NAMALWA (cell line): ENCODE measurements around the gene RAB11FIP3.

Source experiments
- DNase-seq: peaks from one replicate; pipeline ENCODE4 v3.0.0-alpha.2; 2015; ENCODE audit warnings: low spot score

RAB11FIP3 gene

DNA sequence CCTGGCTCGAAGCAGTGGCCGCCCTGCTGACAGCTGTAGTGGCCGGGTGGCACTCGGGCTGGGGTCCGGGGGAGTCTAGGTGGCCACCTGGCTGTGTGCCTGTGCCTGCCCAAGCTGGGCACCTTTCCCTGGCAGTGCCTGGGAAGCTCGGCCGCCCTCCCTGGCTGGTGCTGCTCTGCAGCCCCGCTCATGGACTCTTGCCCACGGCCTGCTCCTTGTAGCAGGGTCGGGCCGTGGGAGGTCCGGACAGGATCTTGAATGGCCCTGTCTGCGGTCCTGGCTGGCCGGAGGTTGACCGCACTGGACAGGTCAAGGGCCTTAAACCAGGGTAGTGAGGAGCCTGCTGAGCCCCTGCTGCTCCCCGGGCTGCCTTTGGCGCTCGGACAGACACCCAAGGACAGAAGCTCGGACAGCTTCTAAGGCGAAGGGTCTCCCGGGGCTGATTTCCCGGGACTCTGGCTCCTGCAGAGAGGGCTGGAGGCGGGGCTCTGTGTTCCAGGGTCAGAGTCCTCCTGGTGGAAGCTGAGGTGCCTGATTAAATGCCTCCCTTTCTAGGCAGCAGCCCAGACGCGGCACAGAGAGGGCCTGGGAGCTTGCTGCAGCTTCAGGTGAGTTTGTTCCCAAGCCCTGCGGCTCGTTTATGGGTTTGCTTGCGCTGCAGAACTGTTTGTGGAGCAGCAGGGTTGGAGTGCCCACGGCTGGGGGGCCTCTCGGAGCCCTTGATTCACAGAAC, 108.1 kb downstream of the RAB11FIP3 start:
- no peak for DNase-seq

DNA sequence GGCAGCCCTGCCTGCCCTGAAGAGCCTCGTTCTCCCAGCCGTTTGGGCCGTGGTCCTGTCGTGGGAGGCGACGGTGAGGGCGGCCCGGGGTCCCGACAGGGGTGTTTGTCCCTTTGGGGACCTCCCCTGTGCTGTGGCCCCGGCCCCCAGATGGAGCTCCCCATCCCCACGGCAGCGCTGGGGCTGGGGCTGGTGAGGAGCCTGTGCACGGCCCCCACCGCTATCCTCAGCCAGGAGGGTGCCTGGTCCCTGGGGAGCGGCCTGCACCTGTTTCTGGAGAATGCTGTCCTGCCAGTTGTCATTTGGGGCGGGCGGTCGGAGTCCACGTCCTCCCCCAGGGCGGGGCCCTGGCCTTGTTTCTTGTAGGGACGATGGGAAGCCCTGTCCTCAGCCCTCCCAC, 108.7 kb downstream of the RAB11FIP3 start:
- no peak for DNase-seq

GRCh38 chr16:534856-535445, 109.5 kb downstream of the RAB11FIP3 start:
- no peak for DNase-seq

DNA sequence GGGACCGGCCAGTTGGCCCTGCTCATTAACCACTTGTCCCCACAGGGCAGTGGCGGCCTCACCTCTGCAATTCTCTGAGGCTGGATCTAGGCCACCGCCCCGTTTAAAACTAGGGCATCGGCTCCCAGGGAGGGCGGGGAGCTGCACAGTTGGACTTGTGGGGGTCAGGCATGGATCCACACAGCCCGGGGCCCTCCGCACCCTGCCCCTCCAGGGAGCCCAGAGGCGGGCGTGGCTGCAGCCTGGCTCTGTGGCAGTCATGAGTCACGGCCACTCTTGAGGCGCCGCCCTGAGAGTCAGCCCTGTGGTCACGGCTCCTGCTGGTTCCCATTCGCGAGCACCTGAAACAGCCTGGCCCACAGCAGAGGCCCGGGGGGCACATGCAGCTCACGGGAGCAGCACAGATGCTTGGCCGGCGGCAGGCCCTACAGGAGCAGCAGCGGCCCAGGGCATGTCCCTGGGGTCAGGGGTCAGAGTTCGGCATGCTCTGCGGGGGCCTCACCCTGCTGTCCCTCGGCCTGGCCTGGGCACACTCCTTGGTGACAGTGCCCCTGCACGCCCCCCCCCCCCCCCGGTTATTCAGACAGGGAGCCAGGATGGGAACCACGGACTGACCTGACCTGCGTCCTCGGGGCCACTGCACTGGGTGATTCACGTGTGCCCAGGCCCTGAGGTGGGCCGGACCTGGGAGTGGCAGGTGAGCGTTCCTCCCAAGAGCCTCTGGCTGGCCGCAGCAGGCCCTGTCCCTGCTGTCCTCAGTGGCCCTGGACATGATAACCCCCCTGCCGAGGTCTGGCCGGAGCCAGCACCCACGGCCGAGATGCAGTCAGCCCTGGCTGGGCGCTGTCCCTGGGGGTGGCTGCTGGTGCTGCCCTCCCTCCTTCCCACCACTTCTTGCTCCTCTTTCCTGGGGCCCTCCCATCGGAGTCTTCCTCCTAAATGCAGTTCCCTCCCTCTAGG, 110.3 kb downstream of the RAB11FIP3 start:
- no peak for DNase-seq

- no peak for DNase-seq
These were observed 111.3 kb downstream of the RAB11FIP3 start for GRCh38 chr16:536746-537145.

- no peak for DNase-seq
These were observed 112.2 kb downstream of the RAB11FIP3 start for GRCh38 chr16:537415-538335.

GRCh38 chr16:539901-540530, 114.6 kb downstream of the RAB11FIP3 start:
- no peak for DNase-seq

- DNase-seq, result no peak
These were observed 115.3 kb downstream of the RAB11FIP3 start for GRCh38 chr16:540645-541340.

DNA sequence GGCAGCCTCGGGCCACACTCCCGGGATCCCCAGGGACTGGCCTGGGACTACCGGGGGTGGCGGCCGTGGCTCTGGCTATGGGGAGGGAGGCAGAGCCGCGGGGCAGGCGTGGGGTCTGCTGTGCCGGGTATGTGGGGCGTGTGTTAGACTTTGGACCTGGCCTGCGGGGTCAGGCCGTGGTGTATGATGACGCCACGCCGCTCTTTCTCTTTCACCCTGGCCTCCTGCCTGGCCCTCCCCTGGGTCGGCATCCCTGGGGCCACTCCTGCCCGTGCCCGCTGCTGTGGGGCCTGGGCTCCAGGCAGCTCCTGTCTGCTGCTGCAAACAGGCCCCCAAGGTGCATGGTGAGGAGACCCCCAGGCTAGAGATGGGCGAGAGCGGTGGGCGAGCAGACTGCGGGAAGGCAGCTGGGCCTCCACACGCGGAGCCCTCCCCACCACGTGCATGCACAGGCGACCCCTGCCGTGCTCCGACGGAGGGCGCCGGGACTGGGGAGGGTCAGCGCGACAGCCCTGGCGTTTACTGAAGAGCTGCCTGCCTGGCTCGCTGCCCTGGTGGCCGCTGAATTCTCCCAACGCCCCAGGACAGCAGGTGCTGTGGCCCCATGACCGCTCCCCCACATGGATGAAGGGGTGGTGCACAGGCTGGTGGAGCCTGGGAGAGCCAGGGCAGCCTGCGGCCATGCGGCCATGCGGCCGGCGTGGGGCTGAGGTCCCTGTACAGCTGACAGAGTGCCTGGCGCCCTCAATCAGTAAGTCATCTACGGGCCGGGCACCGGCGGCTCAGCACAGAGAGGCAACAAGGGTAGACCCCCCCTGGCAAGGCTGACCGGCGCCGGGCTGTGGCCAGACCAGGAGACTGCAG, 118.1 kb downstream of the RAB11FIP3 start:
- DNase-seq, result no peak

DNA sequence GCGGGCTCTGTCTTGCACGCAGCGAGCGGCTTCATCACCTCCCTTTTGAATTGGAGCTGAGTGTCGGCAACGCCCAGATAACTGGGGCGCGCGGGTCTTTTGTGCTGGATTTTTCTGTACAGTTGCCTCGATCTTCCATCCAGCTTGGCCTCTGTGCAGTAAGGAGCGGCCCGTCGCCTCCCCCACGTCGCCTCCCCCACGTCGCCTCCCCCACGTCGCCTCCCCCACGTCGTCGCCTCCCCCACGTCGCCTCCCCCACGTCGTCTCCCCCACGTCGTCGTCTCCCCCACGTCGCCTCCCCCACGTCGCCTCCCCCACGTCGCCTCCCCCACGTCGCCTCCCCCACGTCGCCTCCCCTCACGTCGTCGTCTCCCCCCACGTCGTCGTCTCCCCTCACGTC, 119.1 kb downstream of the RAB11FIP3 start:
- no peak for DNase-seq

- no peak for DNase-seq
These were observed 121.7 kb downstream of the RAB11FIP3 start for GRCh38 chr16:546909-547770.

GRCh38 chr16:548586-548985, 123.1 kb downstream of the RAB11FIP3 start:
- DNase-seq, result no peak

DNA sequence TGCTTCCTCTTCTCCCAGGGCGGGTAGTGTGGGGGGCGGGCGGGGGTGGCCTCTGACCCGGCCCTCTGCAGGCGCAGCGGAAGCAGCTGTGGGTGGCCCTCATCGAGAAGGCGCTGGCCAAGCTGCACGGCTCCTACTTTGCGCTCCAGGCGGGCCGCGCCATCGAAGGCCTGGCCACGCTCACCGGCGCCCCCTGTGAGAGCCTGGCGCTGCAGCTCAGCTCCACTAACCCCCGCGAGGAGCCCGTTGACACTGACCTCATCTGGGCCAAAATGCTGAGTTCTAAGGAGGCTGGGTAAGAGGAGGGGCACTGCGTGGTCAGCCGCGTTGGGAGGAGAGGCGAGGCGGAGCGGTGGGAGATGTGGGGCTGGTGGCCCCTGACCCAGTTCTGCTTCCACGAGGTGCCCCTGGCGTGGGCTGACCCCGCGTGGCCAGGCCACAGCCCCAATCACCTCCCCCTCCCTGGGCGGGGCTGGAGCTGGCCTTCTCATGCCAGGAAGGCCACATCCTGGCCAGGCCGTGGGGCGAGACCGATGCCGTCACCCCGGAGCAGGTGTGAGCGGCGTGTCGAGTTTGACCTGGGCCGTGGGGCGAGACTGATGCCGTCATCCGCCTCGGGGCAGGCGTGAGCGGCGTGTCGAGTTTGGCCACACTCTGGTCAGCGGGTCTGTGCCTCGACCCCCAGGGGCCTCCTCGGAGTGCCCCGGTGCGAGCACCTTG, 124.3 kb downstream of the RAB11FIP3 start:
- no peak for DNase-seq

DNA sequence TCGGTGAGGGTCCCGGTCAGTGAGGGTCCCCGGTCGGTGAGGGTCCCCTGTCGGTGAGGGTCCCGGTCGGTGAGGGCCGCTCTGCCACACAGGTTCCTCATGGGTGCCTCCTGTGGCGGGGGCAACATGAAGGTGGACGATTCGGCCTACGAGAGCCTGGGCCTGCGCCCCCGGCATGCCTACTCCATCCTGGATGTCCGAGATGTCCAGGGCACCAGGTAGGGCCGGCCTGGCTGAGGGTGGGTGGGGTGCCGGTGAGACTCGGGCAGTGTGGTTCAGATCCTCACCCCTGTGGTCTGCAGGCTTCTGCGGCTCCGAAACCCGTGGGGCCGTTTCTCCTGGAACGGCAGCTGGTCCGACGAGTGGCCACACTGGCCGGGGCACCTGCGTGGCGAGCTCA, 125.8 kb downstream of the RAB11FIP3 start:
- DNase-seq, result no peak

GRCh38 chr16:552171-552570, 126.7 kb downstream of the RAB11FIP3 start:
- DNase-seq, result no peak

DNA sequence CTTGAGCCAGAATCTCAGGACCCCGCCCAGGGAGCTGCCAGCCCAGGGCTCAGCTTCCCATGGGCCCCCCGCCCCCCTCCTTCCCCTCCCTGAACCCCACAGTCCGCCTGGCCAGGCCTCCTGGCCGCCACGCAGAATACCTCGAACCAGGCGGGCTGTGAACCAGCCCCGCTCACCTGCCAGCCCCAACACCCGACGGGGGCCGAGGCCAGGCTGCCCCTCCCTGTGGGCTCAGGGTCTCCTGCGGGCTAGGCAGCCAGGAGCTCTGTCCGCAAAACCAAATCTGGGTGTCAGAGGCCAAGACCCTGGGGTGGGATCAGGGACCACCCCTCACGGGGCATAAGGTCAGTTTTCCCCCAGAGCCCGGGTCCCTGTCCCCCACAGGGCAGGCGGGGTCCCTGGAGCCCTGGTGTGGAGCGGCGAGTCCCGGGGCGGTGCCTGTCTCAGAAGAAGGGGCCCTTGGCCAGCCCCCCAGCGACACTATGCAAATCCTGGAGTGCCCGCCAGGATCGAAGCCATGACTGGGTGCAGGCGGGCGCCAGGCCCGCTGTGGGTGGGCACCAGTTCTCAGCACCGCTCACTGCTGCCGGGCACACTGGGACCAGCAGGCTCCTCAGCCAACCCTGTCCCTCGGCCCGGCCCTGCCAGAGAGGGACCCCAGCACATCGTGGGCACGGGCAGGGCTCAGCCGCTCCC, 128.3 kb downstream of the RAB11FIP3 start:
- DNase-seq, result no peak

GRCh38 chr16:554297-554621, 128.8 kb downstream of the RAB11FIP3 start:
- no peak for DNase-seq
